GM12873 (cell line): Measurements from ENCODE around the gene MPP3.

Experiments used
- CTCF ChIP-seq: IDR thresholded peaks from 2 replicates; pipeline ENCODE4 v1.5.1; 2012; ENCODE audit warnings: low read depth, mild to moderate bottlenecking, moderate library complexity, low read length, control low read depth; ENCODE audit not compliant: insufficient read depth; ENCODE audit errors: missing control alignments

Gene MPP3

DNA sequence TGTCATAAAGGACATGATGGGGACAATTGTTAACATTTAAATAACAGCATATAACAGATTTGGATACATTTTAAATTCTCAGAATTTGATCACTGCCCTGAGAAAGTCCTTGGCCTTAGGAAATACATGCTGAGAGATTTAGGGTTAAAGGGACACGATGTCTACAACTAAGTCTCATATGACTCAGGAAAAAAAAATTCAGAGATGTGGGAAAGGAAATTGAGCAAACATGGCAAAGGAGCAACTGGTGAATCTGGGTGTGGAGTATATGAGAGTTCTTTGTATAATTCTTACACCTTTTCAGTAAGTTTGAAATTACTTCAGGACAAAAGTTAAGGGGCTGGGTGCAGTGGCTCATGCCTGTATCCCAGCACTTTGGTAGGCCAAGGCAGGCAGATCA, 18.2 kb downstream of the MPP3 start:
- TF ChIP-seq CTCF: no peak

DNA sequence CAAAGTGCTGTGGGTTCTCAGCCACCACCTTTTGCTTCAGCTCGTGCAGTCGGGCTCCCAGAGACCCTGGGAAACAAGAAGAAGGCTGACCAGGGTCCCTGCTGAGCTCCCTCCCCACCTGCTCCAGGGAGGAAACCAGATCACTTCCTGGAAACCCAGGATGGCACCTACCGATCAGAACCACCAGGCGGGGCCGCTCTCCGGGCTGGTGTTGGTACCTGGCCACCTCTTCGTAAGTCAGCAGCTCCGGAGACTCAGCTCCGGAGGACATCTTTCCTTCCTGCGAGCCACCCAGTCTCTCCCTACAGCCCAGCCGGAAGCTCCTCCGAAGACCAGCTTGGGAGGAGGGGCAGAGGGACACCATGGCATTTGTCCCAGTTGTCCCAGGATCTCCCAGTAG, 18.9 kb downstream of the MPP3 start:
- TF ChIP-seq CTCF: no peak

DNA sequence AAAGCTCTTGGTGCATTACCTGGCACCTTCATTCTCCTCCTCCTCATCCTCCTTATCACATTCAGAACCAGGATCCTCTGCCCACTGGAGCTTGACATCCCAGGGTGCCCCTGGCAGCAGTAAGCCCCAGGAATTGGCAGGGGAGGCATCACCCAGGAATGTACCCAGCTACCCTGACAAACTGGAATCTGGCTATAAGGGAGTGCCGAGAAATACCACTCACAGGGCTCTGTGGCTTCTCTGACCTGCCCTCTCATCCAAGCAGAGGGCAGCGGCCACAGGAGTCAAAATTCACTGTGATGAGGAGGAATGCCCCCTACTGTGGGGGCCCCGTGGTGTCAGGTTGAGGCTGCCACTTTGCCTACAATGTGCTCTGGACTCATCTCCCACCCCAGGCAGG, 19.6 kb downstream of the MPP3 start:
- TF ChIP-seq CTCF: no peak

- no peak for TF ChIP-seq CTCF
Measured at GRCh38 chr17:43812396-43813265, 20.3 kb downstream of the MPP3 start.

DNA sequence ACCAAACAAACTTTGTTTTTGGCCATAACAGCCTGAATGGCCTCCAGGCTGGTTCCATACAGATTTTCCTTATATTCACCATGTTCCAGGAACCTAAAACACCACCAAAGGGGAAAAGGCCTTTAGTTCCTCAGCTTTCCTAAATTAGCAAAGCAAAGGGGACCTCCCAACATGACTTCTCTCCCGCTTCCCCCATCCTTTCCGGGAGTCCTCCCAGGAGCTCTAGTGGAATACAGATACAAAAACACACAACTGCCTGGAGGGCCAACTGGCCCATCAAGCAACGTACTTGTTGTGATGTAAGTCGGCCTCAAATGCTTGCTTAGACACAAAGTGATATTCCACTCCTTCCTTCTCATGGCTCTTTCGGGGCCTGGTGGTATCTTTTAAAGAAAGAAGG, 22.1 kb downstream of the MPP3 start:
- TF ChIP-seq CTCF: no peak

DNA sequence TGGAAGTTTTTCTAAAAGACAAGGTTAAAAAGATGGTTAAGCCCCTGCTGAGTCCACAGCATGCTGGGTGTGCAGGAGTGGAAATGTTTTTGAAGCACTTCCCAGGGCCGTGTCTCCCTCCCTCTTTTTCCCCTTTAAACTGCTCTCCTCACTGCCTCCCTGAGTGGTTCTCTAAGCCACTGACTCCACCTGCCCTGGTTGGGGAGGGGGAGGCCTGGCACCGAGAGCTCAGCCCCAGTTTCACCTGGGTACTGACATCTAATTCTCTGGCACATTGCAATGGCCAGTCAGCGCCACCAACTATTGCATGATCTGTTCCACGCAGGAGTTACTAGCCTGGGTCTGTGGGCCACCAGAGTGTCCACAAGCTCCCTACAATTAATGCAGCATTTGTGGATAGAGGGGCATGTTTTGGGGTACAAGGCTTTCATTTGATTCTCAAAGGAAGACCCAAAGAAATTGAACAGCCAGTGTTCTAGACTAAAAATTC, 22.7 kb downstream of the MPP3 start:
- no peak for TF ChIP-seq CTCF

- no peak for TF ChIP-seq CTCF
Measured at GRCh38 chr17:43809121-43809520, 23.8 kb downstream of the MPP3 start.
